ENCODE results near the gene RPS2. TPM values are rescaled to one million over a fixed set of nuclear protein-coding genes. Genes with fewer than 3 reads are reported as not detected.

RPS2 gene
- total RNA-seq, 1 experiment from 2014 or later, result 2,950 TPM

- TF ChIP-seq CTCF (IDR thresholded peaks at IDR 0.05; ENCODE audit: unreplicated experiment), result no peak
- no peak overlapping the region for H3K4me3 Mint-ChIP-seq (ENCODE audit: low read depth, unreplicated experiment)
- BruUV-seq (replicated peaks), result no TSS peak
- H3K27me3 Mint-ChIP-seq (ENCODE audit: unreplicated experiment), result peaks cover 65% of the 10 kb centered on the region
- H3K27ac Mint-ChIP-seq (ENCODE audit: unreplicated experiment), result no peak overlapping the region
- no peaks in the 10 kb centered on the region for H3K9me3 Mint-ChIP-seq (ENCODE audit: low read depth, unreplicated experiment)
- intact Hi-C loops (cut with micrococcal nuclease; ENCODE audit: unreplicated experiment), result no loop called here
- H3K36me3 Mint-ChIP-seq (ENCODE audit: insufficient read depth, unreplicated experiment), result peaks cover 6% of the 10 kb centered on the region
- no peak for DNase-seq
- H3K4me1 Mint-ChIP-seq (ENCODE audit: low read depth, unreplicated experiment), result peaks cover 23% of the 10 kb centered on the region
- CTCF ChIA-PET, result no interaction called here
These were observed 48.6 kb downstream of the RPS2 start for GRCh38 chr16:1915732-1916639.

- intact Hi-C loops (cut with micrococcal nuclease; ENCODE audit: unreplicated experiment), result no loop called here
- no TSS peak for BruUV-seq (replicated peaks)
- Mint-ChIP-seq H3K27me3 (ENCODE audit: unreplicated experiment) (peaks cover 55% of the 10 kb centered on the region), H3K36me3 (ENCODE audit: insufficient read depth, unreplicated experiment) (no peaks in the 10 kb centered on the region), H3K27ac (ENCODE audit: unreplicated experiment) (no peak overlapping the region), H3K9me3 (ENCODE audit: low read depth, unreplicated experiment) (no peaks in the 10 kb centered on the region), H3K4me1 (ENCODE audit: low read depth, unreplicated experiment) (peaks cover 15% of the 10 kb centered on the region), H3K4me3 (ENCODE audit: low read depth, unreplicated experiment) (no peak overlapping the region)
- no peak for TF ChIP-seq CTCF (IDR thresholded peaks at IDR 0.05; ENCODE audit: unreplicated experiment)
- no peak for DNase-seq
- CTCF ChIA-PET, result no interaction called here
These were observed 49.6 kb downstream of the RPS2 start for GRCh38 chr16:1914988-1915387.

GRCh38 chr16:1914084-1914608 is 50.5 kb downstream of the RPS2 start:
- Mint-ChIP-seq H3K36me3 (ENCODE audit: insufficient read depth, unreplicated experiment) (no peaks in the 10 kb centered on the region), H3K4me3 (ENCODE audit: low read depth, unreplicated experiment) (no peak overlapping the region), H3K27ac (ENCODE audit: unreplicated experiment) (peak overlapping the region; percentile 42), H3K27me3 (ENCODE audit: unreplicated experiment) (peaks cover 49% of the 10 kb centered on the region), H3K4me1 (ENCODE audit: low read depth, unreplicated experiment) (peaks cover 15% of the 10 kb centered on the region), H3K9me3 (ENCODE audit: low read depth, unreplicated experiment) (no peaks in the 10 kb centered on the region)
- intact Hi-C loops (cut with micrococcal nuclease; ENCODE audit: unreplicated experiment), result no loop called here
- no TSS peak for BruUV-seq (replicated peaks)
- DNase-seq, result no peak
- CTCF ChIA-PET, result no interaction called here
- TF ChIP-seq CTCF (IDR thresholded peaks at IDR 0.05; ENCODE audit: unreplicated experiment), result no peak

- Mint-ChIP-seq H3K4me3 (ENCODE audit: low read depth, unreplicated experiment) (no peak overlapping the region), H3K36me3 (ENCODE audit: insufficient read depth, unreplicated experiment) (no peaks in the 10 kb centered on the region), H3K9me3 (ENCODE audit: low read depth, unreplicated experiment) (no peaks in the 10 kb centered on the region), H3K4me1 (ENCODE audit: low read depth, unreplicated experiment) (peaks cover 21% of the 10 kb centered on the region), H3K27ac (ENCODE audit: unreplicated experiment) (peak overlapping the region; percentile 42), H3K27me3 (ENCODE audit: unreplicated experiment) (peaks cover 49% of the 10 kb centered on the region)
- peak; percentile 90 for DNase-seq
- no TSS peak for BruUV-seq (replicated peaks)
- TF ChIP-seq CTCF (IDR thresholded peaks at IDR 0.05; ENCODE audit: unreplicated experiment), result no peak
- CTCF ChIA-PET, result interaction anchor here (0.6 kb wide), 1 partner anchor 22 kb away, joined by 4 read pairs; no protein-coding TSS in a partner anchor
- intact Hi-C loops (cut with micrococcal nuclease; ENCODE audit: unreplicated experiment), result no loop called here
These were observed 51.1 kb downstream of the RPS2 start for GRCh38 chr16:1913327-1914083.

Measured in Calu3 (cell line).